HG03575 (cell line): ENCODE results near the gene C3orf20.

ENCODE experiments used
- ATAC-seq: cut with Tn5 transposase; IDR thresholded peaks from one replicate; pipeline ENCODE4 v1.9.1; 2021; ENCODE audit not compliant: unreplicated experiment, insufficient number of reproducible peaks, low FRiP score; ENCODE audit errors: extremely low read depth

The C3orf20 gene

GRCh38 chr3:14821151-14821550, 146.2 kb downstream of the C3orf20 start:
- ATAC-seq = no peak

GRCh38 chr3:14822134-14822533, 147.2 kb downstream of the C3orf20 start:
- no peak for ATAC-seq
